Measurements from ENCODE around the gene C20orf173.
"Not testable (repeated sequence)": the region's sequence is repeated elsewhere in the genome, so short reads cannot be mapped to it uniquely, and the experiment has no call there.

Gene C20orf173, protein sequence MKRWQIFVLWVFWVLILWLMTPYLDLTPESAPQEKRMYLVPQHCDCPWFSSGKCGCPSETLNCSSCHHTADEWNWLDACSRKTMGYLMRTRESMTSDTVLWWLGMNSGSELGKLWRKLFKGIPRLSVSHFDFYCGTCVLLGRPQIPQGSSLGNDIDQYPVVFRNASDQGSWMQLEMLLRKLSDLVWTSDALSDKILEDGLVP

DNA sequence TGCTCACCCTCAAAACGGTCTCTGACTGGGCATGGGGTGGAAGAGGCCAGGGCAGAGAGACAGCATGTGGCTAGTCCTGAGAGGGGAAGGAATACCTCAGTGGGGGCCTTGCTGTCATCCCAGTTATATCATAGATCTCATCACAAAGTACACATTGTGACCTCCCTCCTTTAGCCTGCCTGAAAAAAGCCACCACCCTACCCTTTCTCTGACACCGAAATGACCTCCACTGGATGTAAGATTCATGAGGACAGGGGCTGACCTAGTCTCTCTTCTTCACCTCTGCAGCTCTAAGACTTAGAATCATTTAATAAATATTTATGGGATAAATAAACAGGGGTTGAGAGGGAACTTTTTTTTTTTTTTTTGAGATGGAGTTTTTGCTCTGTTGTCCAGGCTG is at the start of gene C20orf173:
Gene C20orf173, minus strand, starts transcription at position 101 of the 400 bp plus-strand sequence. CDS start 279 bp downstream, outside the sequence.
- DNase-seq: no peak

DNA sequence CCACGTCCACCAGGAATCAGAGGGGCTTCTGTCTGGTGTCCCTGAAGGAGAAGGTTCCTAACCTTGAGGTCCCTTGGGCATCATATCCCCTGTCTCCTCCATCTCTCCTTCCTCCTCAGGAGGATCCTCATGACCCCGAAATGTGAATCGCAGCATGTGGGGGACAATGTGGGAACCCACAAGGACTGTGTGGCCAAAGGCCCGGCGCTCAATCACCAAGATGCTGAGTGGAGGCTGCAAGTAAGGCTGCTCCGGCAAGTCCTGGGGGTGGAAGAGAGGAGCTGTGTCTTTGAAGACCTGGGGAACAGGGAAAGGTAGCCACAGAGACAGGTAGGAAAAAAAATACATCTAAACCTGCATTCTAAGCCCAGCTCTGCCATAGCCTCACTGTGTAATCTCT is 49.7 kb upstream of the C20orf173 start:
- DNase-seq: no peak

DNA sequence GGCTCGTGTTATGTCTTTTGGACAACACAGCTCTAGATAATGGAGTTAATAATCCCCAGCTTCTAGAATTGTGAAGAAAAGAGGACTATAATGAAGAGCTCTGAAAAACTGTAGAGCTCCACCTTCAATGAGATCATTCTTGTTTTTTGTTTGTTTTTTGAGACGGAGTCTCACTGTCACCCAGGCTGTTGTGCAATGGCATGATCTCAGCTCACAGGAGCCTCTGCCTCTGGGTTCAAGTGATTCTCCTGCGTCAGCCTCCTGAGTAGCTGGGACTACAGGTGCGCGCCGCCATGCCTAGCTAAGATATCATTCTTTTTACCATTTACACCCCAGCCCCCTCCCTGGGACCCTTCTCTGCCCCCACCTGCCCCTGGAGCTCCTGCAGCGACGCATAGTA is 49.0 kb upstream of the C20orf173 start:
- no peak for DNase-seq

DNA sequence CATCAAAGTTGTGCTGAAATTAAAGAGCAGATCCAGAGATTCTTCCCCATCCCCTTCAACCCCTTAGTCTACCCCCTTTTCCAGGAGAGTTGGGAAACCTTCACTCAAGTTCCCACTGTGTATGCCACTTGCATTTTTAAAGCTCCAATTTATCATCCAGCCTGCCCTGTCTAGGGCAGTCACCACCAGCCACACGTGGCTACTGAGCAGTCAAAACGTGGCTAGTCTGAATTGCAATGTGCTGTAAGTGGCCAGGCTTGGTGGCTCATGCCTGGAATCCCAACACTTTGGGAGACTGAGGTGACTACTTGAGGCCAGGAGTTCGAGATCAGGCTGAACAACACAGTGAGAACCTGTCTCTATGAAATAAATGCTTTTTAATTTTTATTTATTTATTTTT is 47.4 kb upstream of the C20orf173 start:
- DNase-seq: no peak

DNA sequence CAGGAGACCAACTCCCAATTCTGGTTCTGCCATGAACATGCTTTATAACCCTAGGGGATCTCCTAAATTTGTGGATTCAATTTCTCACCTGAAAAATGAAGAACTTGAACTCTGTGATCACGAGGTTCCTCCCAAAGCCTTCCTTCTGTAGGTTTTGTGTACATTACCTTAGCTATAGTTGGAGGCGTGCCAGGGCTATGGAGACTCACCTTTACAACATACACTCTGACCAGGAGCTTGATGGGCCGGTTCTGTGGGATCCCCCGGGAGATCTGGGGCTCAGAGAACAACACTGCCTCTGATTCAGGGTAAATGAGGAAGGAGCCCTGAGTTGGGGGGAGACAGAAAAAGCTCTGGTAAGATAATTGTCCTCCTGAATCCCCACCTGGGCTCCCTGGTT is 46.5 kb upstream of the C20orf173 start:
- DNase-seq: no peak

DNA sequence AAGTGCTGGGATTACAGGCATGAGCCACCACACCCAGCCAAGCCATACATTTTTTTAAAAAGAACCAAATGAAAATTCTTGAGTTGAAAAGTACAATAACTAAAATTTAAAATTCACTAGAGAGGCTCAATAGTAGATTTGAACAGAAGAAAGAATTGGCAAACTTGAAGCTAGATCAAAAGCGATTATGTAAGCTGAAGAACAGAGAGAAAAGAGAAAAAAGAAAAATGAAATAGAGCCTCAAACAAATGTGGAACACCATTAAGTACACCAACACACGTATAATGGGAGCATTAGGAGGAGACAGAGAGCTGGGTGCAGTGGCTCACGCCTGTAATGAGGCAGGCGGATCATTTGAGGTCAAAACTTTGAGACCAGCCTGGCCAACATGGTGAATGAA is 43.4 kb upstream of the C20orf173 start:
- no peak for DNase-seq

DNA sequence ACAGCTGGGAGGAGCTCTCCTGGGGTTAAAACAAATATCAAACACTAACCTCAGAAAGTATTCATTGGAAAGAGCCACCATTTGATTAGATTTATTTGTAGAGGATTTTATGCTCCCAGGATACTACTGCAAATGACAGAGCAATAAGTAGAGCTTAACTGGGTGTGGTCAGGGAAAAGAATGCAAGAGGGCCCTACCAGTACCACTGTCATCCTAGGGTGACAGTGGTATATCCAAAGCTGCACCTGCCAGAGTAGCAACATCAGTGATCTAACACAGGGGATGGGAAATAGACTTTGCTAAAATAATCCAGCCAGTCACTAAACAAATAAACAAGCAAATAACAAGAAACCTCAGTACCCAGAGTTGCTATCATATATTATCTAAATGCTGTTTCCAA is 42.1 kb upstream of the C20orf173 start:
- DNase-seq: no peak

DNA sequence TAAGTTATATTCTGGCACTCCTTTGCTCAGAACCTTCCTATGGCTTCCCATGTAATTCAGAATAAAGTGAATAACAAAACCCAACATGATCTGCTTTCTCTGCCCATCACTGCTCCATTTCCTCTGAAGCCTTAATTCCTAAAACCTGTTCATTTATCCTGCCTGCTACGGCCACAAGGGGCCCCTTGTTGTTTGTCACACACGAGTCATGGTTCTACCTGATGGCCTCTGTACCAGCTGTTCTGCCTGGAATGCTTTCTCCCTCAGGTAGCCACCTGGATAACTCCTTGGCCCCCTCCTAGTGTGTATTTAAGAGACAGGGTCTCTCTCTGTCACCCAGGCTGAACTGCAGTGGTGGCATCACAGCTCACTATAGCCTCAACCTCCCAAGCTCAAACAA is 39.2 kb upstream of the C20orf173 start:
- DNase-seq: no peak

DNA sequence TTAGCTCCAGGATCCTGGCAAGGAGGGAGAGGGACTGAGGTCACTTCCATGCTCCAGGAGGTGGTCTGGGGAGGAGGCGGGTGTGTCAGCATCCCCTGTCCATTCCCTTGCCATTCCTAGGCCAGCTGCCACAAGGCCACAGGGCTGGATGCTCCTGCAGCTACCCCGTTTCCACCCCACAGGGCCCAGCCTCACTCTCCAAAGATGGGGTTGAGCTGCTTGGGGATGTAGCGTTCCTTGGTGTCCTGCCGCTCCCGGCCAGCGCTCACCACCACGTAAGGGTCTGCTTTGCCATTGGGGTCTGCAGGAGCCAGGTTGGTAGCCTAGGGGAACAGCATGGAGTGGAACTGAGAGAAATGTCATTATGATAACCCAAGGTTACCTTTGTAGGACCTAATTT is 35.5 kb upstream of the C20orf173 start:
- no peak for DNase-seq

DNA sequence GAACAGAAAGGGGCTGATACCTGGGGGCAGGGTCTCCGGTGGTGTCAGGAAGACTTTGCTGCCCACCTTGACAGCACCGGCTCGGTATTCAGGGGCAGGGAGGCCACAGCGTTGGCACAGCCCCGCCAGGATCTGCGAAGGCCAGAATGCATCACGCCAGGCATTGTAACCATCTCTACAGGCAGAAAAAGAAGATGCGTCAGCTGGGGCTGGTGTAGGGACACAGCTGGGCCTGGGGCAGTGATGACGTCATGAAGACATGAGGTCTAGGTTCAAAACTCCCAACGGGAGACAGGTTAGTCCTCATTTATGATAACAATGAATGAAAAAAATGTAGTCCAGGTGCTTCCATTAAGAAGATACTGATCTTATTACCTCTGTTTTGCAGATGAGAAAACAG is 34.4 kb upstream of the C20orf173 start:
- DNase-seq: no peak

DNA sequence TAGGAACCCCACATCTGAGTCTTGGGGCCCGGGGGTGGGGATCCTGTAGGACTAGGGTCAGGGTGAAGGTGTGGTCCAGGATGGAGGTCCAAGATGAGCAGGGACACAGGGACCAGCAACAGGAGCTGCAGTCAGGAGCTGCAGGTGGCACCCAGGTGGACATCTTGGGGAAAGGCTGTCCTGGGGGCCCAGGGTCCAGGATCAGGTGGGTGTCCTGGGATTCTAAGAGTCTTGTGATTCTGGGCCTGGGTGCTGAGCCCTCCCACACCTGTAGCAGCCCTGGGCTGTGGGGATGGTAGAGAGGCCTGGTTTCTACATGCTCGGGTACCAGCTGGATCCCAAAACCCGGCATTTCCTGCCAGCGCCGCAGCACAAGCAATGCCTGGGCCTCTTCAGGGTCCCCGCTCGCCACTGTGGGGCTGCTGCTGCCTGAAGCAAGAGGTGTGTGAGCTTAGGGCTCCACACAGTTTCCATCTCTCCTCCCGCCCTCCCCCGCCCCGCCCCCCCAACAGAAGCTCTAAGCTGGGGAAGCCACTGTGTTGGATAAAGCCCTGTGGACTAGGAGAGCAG is 33.2 kb upstream of the C20orf173 start:
- DNase-seq: no peak

DNA sequence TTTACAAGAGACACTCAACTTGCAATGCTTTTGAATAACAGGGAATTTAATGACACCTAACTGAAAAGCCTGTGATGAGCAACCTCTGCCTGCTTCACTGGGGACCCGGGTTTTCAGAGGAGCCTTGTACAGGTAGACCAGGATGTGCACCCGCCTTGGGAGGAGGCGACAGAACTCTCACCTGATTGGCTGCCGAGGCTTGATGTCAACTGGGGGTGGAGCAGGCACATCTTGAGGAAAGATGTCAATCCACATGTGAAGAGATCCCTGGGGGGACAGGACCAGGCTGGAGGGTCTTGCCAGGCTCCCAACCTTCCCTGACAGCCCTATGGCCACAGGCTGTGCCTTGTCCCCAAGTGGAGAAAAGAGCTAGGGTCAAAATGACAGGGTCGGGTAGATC is 32.2 kb upstream of the C20orf173 start:
- no peak for DNase-seq

DNA sequence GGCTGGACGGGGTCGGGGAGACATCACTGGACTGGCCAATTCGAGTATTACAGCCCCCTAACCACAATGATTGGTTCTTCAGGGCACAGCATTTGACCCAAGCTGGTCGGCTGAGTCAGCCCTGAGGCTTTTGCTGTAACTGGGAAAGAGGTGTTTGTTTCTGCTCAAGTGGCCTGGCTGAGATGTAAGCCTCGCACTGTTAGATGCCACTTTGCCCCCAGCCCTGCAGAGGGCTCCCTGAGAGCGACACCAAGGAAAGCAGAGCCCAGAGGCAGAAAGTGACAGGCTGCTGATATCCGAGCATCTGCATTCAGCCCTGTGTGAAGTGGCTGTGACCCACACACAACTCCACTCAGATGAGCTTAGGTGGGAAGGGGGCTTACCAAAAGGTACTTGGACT is 31.8 kb upstream of the C20orf173 start:
- no peak for DNase-seq

DNA sequence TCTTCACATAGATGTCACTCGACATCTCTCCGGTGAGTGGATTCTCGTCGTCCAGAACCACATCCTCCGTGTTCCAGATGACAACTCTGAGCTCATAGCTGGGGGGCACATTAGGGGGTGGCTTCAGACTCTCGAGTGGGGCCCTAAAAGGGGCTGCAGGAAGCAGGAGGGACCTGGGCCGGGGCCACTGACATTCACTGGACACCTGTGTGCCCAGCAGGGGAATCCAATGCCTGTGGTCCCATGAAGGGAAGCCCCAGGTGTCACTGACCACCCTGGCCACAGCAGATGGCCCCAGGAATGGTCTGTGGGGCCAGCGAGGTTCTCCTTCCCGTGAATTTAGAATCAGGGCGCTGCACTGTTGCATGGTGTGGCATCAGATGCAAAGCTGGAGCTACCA is 31.1 kb upstream of the C20orf173 start:
- no peak for DNase-seq

DNA sequence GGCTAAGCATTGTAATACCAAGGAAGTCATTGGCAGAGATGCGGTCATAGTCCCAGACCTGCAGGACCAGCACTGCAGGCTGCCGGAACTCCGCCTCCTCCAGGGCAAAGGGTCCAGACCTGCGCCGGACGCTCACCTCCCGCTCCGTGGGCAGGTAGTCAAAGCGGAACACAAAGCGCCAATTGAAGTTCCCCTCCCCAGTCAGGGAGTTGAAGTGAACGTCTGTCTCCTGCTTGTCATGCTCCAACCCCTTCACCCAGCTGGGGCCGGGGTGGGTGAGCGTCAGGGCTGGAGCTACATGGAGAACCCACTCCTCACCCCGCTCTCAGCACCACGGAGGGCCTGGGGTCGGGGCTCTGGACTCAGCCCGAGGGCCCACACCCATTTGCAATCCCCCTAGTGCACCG is 30.7 kb upstream of the C20orf173 start:
- no peak for DNase-seq

DNA sequence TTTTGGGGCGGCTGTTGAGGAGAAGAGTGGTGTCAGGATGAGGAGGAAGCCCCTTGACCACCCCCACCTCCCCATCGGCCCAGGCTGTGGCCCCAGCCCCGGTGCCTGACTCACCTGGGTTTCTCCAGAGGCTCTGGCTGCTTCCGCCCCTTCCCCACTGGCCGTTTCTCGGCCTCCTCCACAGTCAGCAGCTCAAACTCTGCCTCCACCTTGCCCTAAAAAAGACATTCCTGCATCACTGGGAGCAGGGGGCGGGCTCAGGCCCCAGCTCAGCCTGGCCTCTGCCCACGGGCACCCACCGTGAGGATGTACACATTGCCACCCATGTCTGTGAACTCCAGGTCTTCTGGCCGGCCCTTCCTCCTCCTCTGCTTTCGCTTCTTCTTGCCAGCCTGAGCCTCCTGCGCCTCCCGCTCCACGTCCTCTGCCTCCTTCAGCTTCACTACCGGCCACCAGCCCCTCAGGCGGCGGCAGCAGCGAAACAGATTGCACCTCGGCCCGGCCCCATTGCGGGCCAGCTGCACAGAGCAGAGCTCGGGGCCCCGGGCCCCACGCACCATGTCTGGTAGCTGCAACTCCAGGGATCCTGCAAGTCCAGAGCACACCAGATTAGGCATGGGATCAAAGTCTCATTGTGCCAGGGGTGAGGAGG is 29.7 kb upstream of the C20orf173 start:
- DNase-seq: no peak

DNA sequence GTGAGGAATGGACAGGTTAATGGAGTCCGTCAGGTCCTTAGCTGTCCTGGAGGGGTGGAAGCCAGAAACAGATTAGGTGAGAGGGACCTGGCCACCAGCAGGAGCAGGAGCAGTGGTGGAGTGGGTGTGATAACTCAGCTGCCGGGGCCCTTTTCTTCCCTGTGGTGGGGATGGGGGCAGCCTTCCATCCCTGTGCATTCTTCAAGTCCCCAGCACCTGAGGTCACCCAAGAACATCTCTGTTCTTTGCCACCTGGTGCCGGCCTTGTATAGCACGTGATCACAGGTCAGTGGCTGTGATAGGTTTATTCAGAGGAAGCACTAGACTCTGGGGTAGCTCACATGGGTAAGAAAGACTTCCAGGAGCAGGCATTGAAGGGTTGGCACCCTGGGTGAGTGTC is 29.0 kb upstream of the C20orf173 start:
- no peak for DNase-seq

DNA sequence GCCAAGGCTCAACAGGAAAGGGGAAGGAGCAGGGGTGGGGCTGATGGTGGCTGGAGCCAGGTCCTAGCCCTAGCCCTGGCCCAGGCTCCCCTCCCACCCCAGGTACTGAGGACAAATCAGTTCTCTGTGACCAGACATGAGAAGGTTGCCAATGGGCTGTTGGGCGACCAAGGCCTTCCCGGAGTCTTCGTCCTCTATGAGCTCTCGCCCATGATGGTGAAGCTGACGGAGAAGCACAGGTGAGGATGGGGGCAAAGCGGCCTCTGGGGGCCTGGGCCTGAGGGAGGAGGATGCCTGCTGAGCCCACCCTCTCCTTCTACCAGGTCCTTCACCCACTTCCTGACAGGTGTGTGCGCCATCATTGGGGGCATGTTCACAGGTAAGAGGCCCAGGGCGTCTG is 27.4 kb upstream of the C20orf173 start:
- no peak for DNase-seq

DNA sequence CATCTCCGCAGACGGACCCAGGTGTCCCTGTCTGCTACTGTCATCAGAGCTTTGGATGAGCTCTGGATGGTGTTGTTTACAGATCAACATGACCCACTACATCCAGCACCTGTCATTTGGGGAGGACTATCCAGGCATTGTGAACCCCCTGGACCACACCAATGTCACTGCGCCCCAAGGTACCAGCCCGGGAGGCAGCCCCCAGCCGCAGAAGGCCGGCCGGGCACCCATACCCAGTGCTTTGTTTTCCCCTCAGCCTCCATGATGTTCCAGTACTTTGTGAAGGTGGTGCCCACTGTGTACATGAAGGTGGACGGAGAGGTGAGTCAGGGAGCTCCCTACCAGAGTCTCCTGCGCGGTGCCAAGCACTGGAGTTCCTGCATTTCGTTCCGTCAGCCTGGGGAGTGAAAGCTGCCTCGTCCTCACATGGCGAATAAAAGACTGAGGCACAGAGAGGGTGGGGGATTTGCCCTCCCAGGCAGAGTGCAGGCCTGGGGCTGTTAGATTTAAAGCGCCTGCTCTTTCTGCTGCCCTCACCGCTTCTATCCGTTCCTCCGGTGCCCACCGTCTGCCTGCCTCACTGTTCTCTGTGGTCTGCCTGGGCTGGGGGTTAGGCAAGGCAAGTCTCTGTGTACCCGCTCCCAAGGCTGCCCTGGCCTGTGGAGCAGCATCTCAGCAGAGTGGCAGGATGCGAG is 26.6 kb upstream of the C20orf173 start:
- no peak for DNase-seq

DNA sequence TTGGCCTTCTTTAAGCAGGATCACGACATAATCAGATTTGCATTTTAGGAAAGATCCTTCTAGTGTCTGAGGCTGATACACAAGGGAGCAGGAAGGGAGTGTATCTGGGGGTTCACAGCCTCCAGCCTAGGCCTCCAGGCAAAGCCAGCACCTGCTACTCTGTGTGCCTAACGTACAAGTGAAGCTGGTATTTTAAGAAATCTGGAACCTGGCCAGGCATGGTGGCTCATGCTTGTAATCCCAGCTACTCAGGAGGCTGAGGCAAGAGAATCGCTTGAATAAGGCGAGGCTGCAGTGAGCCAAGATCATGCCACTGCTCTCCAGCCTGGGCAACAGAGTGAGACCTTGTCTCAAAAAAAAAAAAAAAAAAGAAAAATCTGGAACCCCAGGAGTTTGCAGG is 26.0 kb upstream of the C20orf173 start:
- DNase-seq: not testable (repeated sequence)

DNA sequence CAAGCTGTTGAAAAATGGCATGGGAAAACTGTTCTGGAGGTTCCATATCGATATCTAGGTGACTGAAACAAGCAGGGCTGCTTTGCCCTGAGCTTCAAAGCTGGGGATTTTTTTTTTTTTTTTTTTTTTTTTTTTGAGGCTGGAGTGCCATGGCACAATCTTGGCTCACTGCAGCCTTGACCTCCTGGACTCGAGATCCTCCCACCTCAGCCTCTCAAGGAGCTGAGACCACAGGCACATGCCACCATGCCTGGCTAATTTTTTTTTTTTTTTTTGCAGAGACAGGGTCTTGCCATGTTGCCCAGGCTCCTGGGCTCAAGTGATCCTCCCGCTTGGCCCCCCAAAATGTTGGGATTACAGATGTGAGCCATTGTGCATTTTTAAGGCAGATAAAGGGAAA is 23.5 kb upstream of the C20orf173 start:
- no peak for DNase-seq

DNA sequence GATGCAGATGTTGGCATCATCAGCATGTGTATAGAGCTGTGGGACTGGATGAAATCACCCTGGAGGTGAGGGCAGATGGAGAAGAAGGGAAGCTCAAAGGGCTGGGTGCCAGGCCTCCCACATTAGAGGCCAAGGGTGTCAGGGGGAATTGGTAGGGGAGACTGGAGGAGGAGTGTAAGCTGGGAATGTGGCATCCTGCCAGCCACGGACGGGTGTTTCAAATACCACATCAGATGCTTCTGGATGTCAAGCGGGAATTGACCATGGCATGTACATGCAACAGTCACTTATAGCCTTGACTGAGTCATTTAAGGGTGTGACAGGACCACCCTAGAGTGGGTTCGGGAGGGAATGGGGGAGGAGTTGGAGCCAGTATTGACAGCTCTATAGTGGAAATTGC is 22.1 kb upstream of the C20orf173 start:
- DNase-seq: no peak

DNA sequence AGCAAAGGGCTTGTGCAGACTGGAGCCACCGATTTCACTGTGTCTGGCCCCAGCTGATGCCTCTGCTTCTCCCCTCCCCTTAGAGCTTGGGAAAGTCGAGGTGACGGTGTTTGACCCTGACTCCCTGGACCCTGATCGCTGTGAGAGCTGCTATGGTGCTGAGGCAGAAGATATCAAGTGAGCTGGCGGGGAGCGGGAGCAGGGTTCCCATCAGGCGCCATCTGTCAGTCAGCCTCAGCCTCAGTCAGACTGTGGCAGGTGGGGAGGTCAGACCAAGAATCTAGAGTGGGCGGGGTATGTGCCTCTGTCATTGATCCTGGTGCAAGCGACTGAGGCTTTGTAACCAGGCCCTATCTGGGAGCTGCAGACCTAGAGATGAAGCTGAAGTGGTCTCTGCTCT is 17.9 kb upstream of the C20orf173 start:
- DNase-seq: no peak

DNA sequence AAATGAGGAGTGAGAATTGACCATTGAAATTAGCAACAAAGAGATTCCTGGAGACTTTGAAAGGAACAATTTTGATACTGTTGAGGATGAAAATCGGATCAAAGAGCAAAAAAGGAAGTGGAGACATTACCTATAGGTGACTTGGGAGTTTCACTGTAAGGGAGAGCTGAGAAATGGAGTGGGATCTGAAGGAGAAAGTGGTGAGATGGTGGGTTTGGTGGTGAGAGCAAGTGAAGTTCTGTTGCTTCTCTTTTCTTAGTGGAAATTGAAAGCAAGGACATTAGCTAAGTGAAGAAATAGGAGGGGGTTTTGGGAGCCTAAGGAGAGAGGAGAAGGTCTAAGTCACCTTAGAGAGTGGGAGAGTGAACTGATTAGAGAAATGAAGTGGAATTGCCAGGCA is 16.7 kb upstream of the C20orf173 start:
- DNase-seq: no peak
